RWPE1 (cell line): ENCODE measurements around the gene ANKRD39.
A peak's percentile ranks its signal among the peaks of the same experiment; 100 is the strongest.

Experiments used
- CTCF ChIA-PET: fragments of 350-600 bp; sonication (Branson Sonifier 250); formaldehyde crosslinking; extraction: SDS; loops from one replicate; lab custom pipeline; 2021; lab: Yijun Ruan, JAX
- POLR2A ChIA-PET: fragments of 400-600 bp; formaldehyde crosslinking; extraction: SDS; loops from one replicate; lab custom pipeline; 2020; ENCODE audit warnings: antibody characterized with exemption; ENCODE audit not compliant: low non-redundant PET; lab: Yijun Ruan, JAX
- DNase-seq: peaks from one replicate; pipeline ENCODE4 v3.0.0; 2012; ENCODE audit warnings: low spot score
- H3K27ac ChIP-seq: fragments of 450-650 bp; 2 replicates; pipeline ENCODE4 v1.5.1; 2017
- TF ChIP-seq, protein P1 (sequence below): fragments of 450-650 bp; conservative IDR thresholded peaks from 2 replicates; pipeline ENCODE4 v1.5.1; 2017; ENCODE audit warnings: low read depth, mild to moderate bottlenecking

The ANKRD39 gene

DNA sequence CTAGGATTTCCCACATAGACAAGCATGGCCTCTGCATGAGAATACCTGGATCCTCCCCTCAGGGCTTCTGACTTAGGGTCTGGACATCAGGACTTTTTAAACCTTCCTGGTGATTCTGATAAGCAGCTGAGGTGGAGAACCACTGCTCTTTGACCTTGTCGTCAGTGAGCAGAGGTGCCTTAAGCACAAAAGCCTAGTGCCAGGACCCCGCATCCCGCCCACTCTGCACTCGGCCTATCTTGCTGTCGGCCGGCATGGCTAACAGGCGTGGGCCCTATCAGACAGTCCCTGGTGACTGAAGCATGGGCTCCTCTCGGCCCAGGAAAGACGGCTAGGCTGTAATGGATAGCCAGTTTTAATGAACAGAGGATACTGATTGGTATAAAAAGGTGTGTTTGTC lies 20.2 kb downstream of the ANKRD39 start:
- no peak for DNase-seq
- no peak overlapping the region for H3K27ac ChIP-seq
- TF ChIP-seq, protein P1, sequence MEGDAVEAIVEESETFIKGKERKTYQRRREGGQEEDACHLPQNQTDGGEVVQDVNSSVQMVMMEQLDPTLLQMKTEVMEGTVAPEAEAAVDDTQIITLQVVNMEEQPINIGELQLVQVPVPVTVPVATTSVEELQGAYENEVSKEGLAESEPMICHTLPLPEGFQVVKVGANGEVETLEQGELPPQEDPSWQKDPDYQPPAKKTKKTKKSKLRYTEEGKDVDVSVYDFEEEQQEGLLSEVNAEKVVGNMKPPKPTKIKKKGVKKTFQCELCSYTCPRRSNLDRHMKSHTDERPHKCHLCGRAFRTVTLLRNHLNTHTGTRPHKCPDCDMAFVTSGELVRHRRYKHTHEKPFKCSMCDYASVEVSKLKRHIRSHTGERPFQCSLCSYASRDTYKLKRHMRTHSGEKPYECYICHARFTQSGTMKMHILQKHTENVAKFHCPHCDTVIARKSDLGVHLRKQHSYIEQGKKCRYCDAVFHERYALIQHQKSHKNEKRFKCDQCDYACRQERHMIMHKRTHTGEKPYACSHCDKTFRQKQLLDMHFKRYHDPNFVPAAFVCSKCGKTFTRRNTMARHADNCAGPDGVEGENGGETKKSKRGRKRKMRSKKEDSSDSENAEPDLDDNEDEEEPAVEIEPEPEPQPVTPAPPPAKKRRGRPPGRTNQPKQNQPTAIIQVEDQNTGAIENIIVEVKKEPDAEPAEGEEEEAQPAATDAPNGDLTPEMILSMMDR, result no peak
- CTCF ChIA-PET, result interaction anchor here (0.5 to 0.6 kb wide), 2 partner anchors 11 to 23 kb away, joined by 3 read pairs; no protein-coding TSS in a partner anchor
- POLR2A ChIA-PET, result no interaction called here

DNA sequence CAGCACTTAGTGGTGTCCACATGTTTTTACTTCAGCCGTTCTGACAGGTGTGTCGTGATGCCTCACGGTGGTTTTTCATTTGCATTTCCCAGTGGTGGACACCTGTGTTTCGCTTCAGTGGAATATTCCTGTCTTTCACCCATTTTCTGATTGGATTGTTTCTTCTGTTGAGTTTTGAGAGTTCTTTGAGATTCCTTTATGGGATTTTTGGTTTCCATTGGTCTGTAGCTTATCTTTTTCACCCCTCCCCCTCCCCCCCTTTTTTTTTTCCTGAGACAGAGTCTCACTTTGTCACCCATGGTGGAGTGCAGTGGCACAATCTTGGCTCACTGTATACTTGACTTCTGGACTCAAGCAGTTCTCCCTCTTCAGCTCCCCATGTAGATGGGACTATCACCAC lies 22.0 kb downstream of the ANKRD39 start:
- TF ChIP-seq, protein P1, result no peak
- ChIA-PET POLR2A (no interaction called here), CTCF (interaction anchor here (0.6 to 1.1 kb wide), 3 partner anchors 19 to 115 kb away, joined by 3 to 6 read pairs (median 3); partner anchors contain the start of gene CNNM3)
- DNase-seq, result no peak
- no peak overlapping the region for H3K27ac ChIP-seq

DNA sequence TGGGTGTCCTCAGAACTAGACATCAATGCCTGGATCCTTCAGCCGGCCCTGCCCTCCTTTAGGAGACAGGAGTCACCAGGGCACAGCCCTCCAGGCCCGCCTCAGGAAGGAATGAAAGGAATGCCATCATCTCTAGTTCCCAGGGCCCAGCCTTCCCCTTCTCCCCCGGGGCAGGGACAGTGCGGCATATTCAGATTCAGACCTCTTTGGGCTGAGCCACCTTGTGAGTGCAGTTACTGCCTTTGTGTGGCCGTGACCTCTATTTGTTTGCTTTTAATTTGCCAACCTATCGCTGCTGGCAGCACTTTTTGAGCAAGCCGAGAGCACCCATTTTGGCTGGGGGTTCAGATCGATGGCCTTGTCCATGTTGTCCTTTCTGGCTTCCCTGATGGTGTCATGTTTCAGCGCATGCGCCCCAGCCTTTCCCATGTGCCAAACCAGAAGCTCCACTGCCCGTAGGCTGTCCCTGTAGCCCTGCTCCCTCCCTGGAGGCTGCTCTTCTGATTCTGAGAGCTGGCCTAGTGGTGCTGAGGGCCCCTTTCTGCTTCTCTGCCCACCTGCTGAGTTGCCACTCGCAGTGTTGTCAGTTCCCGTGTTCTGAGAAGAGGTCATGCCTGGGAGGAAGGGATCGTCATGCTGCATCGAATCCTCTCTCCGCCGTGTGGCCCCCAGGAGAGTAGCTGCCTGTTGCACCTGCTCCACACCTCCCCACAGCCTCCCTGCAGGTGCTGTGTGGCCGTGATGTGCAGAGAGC lies 24.9 kb downstream of the ANKRD39 start:
- POLR2A ChIA-PET, result interaction anchor here (0.6 to 0.8 kb wide), 2 partner anchors 9 to 10 kb away, joined by 3 read pairs; no protein-coding TSS in a partner anchor
- CTCF ChIA-PET, result interaction anchor here (0.7 kb wide), 1 partner anchor 404 kb away, joined by 5 read pairs; no protein-coding TSS in a partner anchor
- TF ChIP-seq, protein P1, result no peak
- DNase-seq, result peak; percentile 83
- peak overlapping the region; percentile 70 for H3K27ac ChIP-seq

DNA sequence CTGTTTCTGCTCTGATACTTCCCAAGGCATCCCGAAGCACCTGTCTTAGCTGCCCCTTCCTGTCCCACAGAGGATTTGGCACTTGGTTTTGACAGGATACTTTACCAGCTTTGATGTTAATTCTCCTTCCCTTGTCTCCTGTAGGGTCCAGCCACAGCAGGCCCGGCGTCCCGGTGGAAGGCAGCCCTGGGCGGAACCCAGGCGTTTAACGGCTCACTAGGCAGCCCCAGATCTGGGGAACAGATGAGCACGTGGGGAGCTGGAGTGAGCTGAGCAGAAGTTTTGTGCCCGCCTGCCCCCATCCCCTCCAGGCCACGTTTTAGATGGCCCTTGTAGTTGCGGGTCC lies 25.4 kb downstream of the ANKRD39 start:
- ChIA-PET POLR2A (interaction anchor here (0.6 kb wide), 2 partner anchors 11 to 41 kb away, joined by 3 to 4 read pairs; no protein-coding TSS in a partner anchor), CTCF (no interaction called here)
- peak overlapping the region; percentile 70 for H3K27ac ChIP-seq
- DNase-seq, result no peak
- TF ChIP-seq, protein P1, result no peak

DNA sequence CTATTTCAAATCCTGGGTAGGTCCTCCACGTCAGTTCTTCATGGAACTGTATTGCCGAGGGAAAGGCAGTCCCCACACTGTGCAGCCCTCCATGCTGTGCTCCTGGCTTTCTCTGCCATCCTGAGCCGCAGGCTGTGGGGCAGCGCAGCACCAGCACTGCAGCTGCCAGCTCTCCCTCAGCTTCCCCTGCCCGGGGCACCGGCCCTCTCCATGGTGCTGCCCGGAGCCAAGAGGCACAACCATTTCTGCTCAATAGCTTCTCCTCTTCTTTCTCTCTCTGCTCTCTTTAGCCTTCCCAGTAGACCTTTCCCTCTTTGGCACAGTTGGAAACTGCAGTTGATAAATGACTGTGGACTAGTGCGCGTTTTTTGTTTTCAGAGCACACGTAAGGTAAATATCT lies 26.1 kb downstream of the ANKRD39 start:
- H3K27ac ChIP-seq, result peak overlapping the region; percentile 70
- no peak for DNase-seq
- TF ChIP-seq, protein P1, result no peak
- POLR2A ChIA-PET, result interaction anchor here (0.6 kb wide), 1 partner anchor 41 kb away, joined by 4 read pairs; no protein-coding TSS in a partner anchor
- CTCF ChIA-PET, result no interaction called here

DNA sequence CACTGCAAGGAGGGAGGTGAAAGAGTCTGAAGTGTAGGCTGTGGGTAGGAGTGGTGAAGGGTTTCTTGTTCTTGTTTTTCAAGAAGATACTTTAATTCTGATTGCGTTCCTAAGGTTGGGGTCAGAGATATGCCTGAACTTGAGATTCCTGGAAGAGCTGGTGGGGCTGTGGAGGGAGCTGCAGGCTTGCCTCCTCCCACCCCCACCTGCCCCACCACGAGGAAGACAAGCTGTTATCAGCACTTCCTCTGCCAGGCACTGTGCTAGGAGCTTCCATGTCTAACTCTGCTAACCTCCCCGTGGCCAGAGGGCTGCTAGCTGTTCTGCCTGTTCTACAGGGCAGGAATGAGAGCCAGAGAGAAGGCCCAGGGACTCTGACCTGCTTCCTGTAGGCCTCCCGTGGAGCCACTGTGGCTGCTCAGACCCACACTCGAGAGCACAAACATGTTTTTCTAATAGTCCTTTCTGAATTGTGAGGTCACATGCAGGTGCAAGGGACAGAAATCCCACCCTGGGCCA lies 27.7 kb downstream of the ANKRD39 start:
- TF ChIP-seq, protein P1, result no peak
- POLR2A ChIA-PET, result no interaction called here
- no peak for DNase-seq
- CTCF ChIA-PET, result no interaction called here
- peak overlapping the region; percentile 19; the same call in 1 of the 2 replicates for H3K27ac ChIP-seq
